ENCODE measurements around the gene WNK1. TPM values are rescaled to one million over a fixed set of nuclear protein-coding genes. Genes with fewer than 3 reads are reported as not detected.

WNK1 gene
- polyA plus RNA-seq, 1 donor (not counting 4 experiments of a cell fraction or from before 2014, with no cell fraction given) = 72.3 TPM

- Histone ChIP-seq H3K4me2 (ENCODE audit: control insufficient read depth, extremely low read depth, insufficient read depth, low read depth, low read length) (no peak overlapping the region), H3K36me3 (ENCODE audit: control insufficient read depth in 2 of 2, extremely low read depth in 1 of 2, insufficient read depth in 2 of 2, low read length in 2 of 2) (no peaks in the 10 kb centered on the region), H3K27me3 (ENCODE audit: control insufficient read depth, extremely low read depth, insufficient read depth, low read length) (no peaks in the 10 kb centered on the region), H3K9me1 (ENCODE audit: control insufficient read depth, extremely low read depth, insufficient read depth, low read length) (no peaks in the 10 kb centered on the region), H3K4me1 (ENCODE audit: control insufficient read depth, extremely low read depth, insufficient read depth, low read length) (no peaks in the 10 kb centered on the region), H2AFZ (ENCODE audit: control insufficient read depth, low read length) (no peak overlapping the region), H3K4me3 (ENCODE audit: control insufficient read depth in 2 of 3, extremely low read depth in 1 of 3, insufficient read depth in 2 of 3, low read depth in 1 of 3, low read length in 3 of 3) (no peak overlapping the region), H3K27ac (ENCODE audit: control insufficient read depth, insufficient read depth, low read length) (no peak overlapping the region), H4K20me1 (ENCODE audit: control insufficient read depth, extremely low read depth, insufficient read depth, low read length) (no peaks in the 10 kb centered on the region), H3K9me3 (ENCODE audit: control insufficient read depth, low read depth, low read length) (no peaks in the 10 kb centered on the region), H3K9ac (ENCODE audit: control insufficient read depth, extremely low read depth, insufficient read depth, low read length) (no peak overlapping the region), H3K79me2 (ENCODE audit: control insufficient read depth, insufficient read depth, low read length) (peaks cover 95% of the 10 kb centered on the region)
- TF ChIP-seq CTCF (optimal IDR thresholded peaks at IDR 0.05 in 1 of 3, IDR thresholded peaks at IDR 0.05 in 1 of 3, conservative IDR thresholded peaks at IDR 0.05 in 1 of 3; ENCODE audit: extremely low read depth in 1 of 3, insufficient read depth in 2 of 3, low read length in 3 of 3) = no peak
- TF ChIP-seq EZH2 (IDR thresholded peaks at IDR 0.05; ENCODE audit: low read length) = no peak
- dilution Hi-C loops (cut with MboI; ENCODE audit: extremely low pct_ligation_motif_present, low sequenced_read_pairs) = no loop called here
- FAIRE-seq (no peak), DNase-seq (ENCODE audit: low read depth, low spot score) (no peak)
Observed at GRCh38 chr12:802242-803120, 50.1 kb downstream of the WNK1 start.

- Histone ChIP-seq H3K36me3 (ENCODE audit: control insufficient read depth in 2 of 2, extremely low read depth in 1 of 2, insufficient read depth in 2 of 2, low read length in 2 of 2) (no peaks in the 10 kb centered on the region), H3K4me3 (ENCODE audit: control insufficient read depth in 2 of 3, extremely low read depth in 1 of 3, insufficient read depth in 2 of 3, low read depth in 1 of 3, low read length in 3 of 3) (no peak overlapping the region), H4K20me1 (ENCODE audit: control insufficient read depth, extremely low read depth, insufficient read depth, low read length) (no peaks in the 10 kb centered on the region), H3K27me3 (ENCODE audit: control insufficient read depth, extremely low read depth, insufficient read depth, low read length) (no peaks in the 10 kb centered on the region), H3K4me1 (ENCODE audit: control insufficient read depth, extremely low read depth, insufficient read depth, low read length) (no peaks in the 10 kb centered on the region), H3K79me2 (ENCODE audit: control insufficient read depth, insufficient read depth, low read length) (peaks cover 93% of the 10 kb centered on the region), H3K9me3 (ENCODE audit: control insufficient read depth, low read depth, low read length) (no peaks in the 10 kb centered on the region), H3K9ac (ENCODE audit: control insufficient read depth, extremely low read depth, insufficient read depth, low read length) (no peak overlapping the region), H2AFZ (ENCODE audit: control insufficient read depth, low read length) (no peak overlapping the region), H3K27ac (ENCODE audit: control insufficient read depth, insufficient read depth, low read length) (no peak overlapping the region), H3K9me1 (ENCODE audit: control insufficient read depth, extremely low read depth, insufficient read depth, low read length) (no peaks in the 10 kb centered on the region), H3K4me2 (ENCODE audit: control insufficient read depth, extremely low read depth, insufficient read depth, low read depth, low read length) (no peak overlapping the region)
- DNase-seq (ENCODE audit: low read depth, low spot score) = no peak
- no peak for TF ChIP-seq EZH2 (IDR thresholded peaks at IDR 0.05; ENCODE audit: low read length)
- no peak for TF ChIP-seq CTCF (optimal IDR thresholded peaks at IDR 0.05 in 1 of 3, IDR thresholded peaks at IDR 0.05 in 1 of 3, conservative IDR thresholded peaks at IDR 0.05 in 1 of 3; ENCODE audit: extremely low read depth in 1 of 3, insufficient read depth in 2 of 3, low read length in 3 of 3)
- no peak for FAIRE-seq
- dilution Hi-C loops (cut with MboI; ENCODE audit: extremely low pct_ligation_motif_present, low sequenced_read_pairs) = no loop called here
Observed at GRCh38 chr12:805022-805632, 52.7 kb downstream of the WNK1 start.

Measured in keratinocyte (primary cell).